Kidney (tissue), 14 donors: ENCODE results near the gene RRAD. TPM values are rescaled to one million over a fixed set of nuclear protein-coding genes. Genes with fewer than 3 reads are reported as not detected.

Source experiments
- DNase-seq, 5 donors: peaks; one replicate each; pipeline ENCODE4 v3.0.0-alpha.2; 2013 to 2020
- FAIRE-seq: peaks from 2 replicates; lab custom pipeline; 2012; peaks lifted over from hg19 to GRCh38; lab: Jason Lieb, UNC
- H3K27ac ChIP-seq, 2 donors: one replicate each; pipeline ENCODE4 v1.7.0; 2013; ENCODE audit warnings: low read depth in 2 of 2, low read length in 2 of 2, inconsistent platforms in 1 of 2
- H3K27me3 ChIP-seq: one replicate; pipeline ENCODE4 v1.7.1; 2013; ENCODE audit warnings: low read length, inconsistent platforms; ENCODE audit not compliant: control insufficient read depth, insufficient read depth
- H3K36me3 ChIP-seq, 3 donors: one replicate each; pipeline versions ENCODE4 v1.7.0 to v1.7.1; 2013; ENCODE audit warnings: low read length in 3 of 3, control low read depth in 1 of 3, inconsistent platforms in 1 of 3; ENCODE audit not compliant: insufficient read depth in 3 of 3, control insufficient read depth in 2 of 3
- H3K4me1 ChIP-seq, 3 donors: one replicate each; pipeline versions ENCODE4 v1.7.0 to v1.7.1; 2013; ENCODE audit warnings: low read length in 3 of 3, inconsistent platforms in 1 of 3, low read depth in 1 of 3; ENCODE audit not compliant: control insufficient read depth in 2 of 3, insufficient read depth in 2 of 3
- H3K4me3 ChIP-seq, 3 donors: one replicate each; pipeline versions ENCODE4 v1.7.0 to v1.8.1; 2013; ENCODE audit warnings: low read length in 3 of 3, control low read depth in 1 of 3, inconsistent platforms in 1 of 3
- H3K9ac ChIP-seq, 3 donors: one replicate each; pipeline versions ENCODE4 v1.7.0 to v1.7.1; 2013; ENCODE audit warnings: low read length in 3 of 3, control low read depth in 1 of 3, inconsistent platforms in 1 of 3
- H3K9me3 ChIP-seq, 3 donors: one replicate each; pipeline versions ENCODE4 v1.7.0 to v1.7.1; 2013; ENCODE audit warnings: low read length in 3 of 3, control low read depth in 1 of 3, inconsistent platforms in 1 of 3; ENCODE audit not compliant: control insufficient read depth in 2 of 3, insufficient read depth in 1 of 3
- CTCF ChIP-seq: IDR thresholded peaks from 3 replicates; pipeline ENCODE4 v1.5.1; 2012; ENCODE audit warnings: mild to moderate bottlenecking, moderate library complexity, borderline replicate concordance; ENCODE audit not compliant: insufficient read depth; ENCODE audit errors: extremely low read depth
- intact Hi-C: fragments of 100-400 bp; cut with DNase I; formaldehyde crosslinking; loops from one replicate; pipeline ENCODE4 v1.11.1; 2022
- polyA plus RNA-seq: library from polyadenylated mRNA; stranded (reverse); fragments of 350-450 nt; fragmentation: Illumina TruSeq; extraction: RNeasy Lipid Tissue Mini Kit (QIAGEN cat#74804); gene quantifications from one replicate; pipeline ENCODE4 v1.2.3, GENCODE V29; 2014; ENCODE audit warnings: low read depth, low replicate concordance; ENCODE audit not compliant: insufficient read depth
- total RNA-seq: library from RNA; stranded (reverse); fragmentation: NEBNext Ultra II Directional; extraction: Animal tissue kit (Norgen Biotek cat#: 25700); gene quantifications from one replicate; pipeline ENCODE4 v1.2.1, GENCODE V29; 2021
- donor health status: control.
- donor health status: control.
- donor health status: control.
- donor health status: control.
- donor health status: control.
- donor health status: DM: yes; HTN: yes; CAD: no.
- donor health status: Normal renal cell carcinoma (clear cell type).

The RRAD gene
- total and polyA plus RNA-seq, 2 donors from 2014 or later = 14.3 to 90.9 TPM

- Histone ChIP-seq H3K27ac (peak overlapping the region; percentile 67 to 88), H3K9ac (peak overlapping the region in 2 of 3 donors; percentile 38 to 41), H3K27me3 (no peaks in the 10 kb centered on the region), H3K4me3 (peak overlapping the region in 2 of 3 donors; percentile 42 to 46), H3K4me1 (peaks cover 0 to 23% (median 14%) of the 10 kb centered on the region in 3 donors), H3K36me3 (no peaks in the 10 kb centered on the region), H3K9me3 (no peaks in the 10 kb centered on the region)
- FAIRE-seq = no peak
- peak in 1 of 5 donors; percentile 26 for DNase-seq
- intact Hi-C loops = no loop called here
- peak; percentile 26 for TF ChIP-seq CTCF
Observed at GRCh38 chr16:66924527-66925321, 611 bp downstream of the RRAD start.

- H3K27ac ChIP-seq = peak overlapping the region; percentile 10 to 88
- H3K4me1 ChIP-seq = peaks cover 0 to 29% (median 22%) of the 10 kb centered on the region in 3 donors
Observed at GRCh38 chr16:66923866-66924265, 1.5 kb downstream of the RRAD start.

GRCh38 chr16:66923247-66923731 is 2.0 kb downstream of the RRAD start:
- H3K4me3 ChIP-seq = peak overlapping the region in 2 of 3 donors; percentile 10 to 42
- peak overlapping the region in 1 of 3 donors; percentile 44 for H3K9ac ChIP-seq
- no peak for TF ChIP-seq CTCF
- FAIRE-seq (no peak), DNase-seq (no peak)
- intact Hi-C loops = no loop called here
- no peaks in the 10 kb centered on the region for H3K9me3 ChIP-seq
- H3K27ac ChIP-seq = peak overlapping the region; percentile 53 to 88
- no peaks in the 10 kb centered on the region for H3K36me3 ChIP-seq
- no peaks in the 10 kb centered on the region for H3K27me3 ChIP-seq
- H3K4me1 ChIP-seq = peaks cover 0 to 27% (median 27%) of the 10 kb centered on the region in 3 donors

More at GRCh38 chr16:66923866-66924265, 1.5 kb downstream of the RRAD start:
- TF ChIP-seq CTCF = no peak
- Histone ChIP-seq H3K27me3 (no peaks in the 10 kb centered on the region), H3K9ac (no peak overlapping the region), H3K4me3 (peak overlapping the region in 2 of 3 donors; percentile 11 to 42), H3K36me3 (no peaks in the 10 kb centered on the region), H3K9me3 (no peaks in the 10 kb centered on the region)
- DNase-seq = no peak
- no peak for FAIRE-seq
- intact Hi-C loops = no loop called here
